ENCODE measurements around the gene RPUSD1.

Gene RPUSD1

GRCh38 chr16:765488-765865 lies 22.7 kb downstream of the RPUSD1 start:
- TF ChIP-seq CTCF (IDR thresholded peaks at IDR 0.05; ENCODE audit: insufficient read depth, missing control alignments) = no peak
- FAIRE-seq (no peak), DNase-seq (ENCODE audit: insufficient read length, low spot score) (no peak)

DNA sequence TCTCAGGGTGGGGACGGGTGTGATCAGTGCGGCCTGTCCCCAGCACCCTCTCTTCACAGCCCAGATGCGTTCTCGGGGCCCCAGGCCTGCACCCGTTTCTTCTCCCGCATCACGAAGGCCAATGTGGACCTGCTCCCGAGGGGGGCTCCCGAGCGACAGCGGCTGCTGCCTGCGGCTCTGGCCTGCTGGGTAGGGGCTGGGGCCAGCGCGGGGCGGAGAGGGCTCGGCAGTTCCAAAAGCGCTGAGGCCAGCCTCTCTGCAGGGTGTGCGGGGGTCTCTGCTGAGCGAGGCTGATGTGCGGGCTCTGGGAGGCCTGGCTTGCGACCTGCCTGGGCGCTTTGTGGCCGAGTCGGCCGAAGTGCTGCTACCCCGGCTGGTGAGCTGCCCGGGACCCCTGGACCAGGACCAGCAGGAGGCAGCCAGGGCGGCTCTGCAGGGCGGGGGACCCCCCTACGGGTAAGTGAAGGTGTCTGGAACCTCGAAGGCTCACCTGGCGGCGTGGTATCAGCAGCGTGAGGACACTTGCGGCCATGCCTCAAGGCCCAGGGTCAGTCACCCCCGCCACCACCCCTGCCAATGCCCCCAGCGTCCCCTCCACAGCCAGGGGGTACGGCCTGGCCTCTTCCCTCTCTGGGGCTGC lies 23.2 kb downstream of the RPUSD1 start:
- TF ChIP-seq CTCF (IDR thresholded peaks at IDR 0.05; ENCODE audit: insufficient read depth, missing control alignments) = no peak
- DNase-seq (ENCODE audit: insufficient read length, low spot score) (no peak), FAIRE-seq (no peak)

DNA sequence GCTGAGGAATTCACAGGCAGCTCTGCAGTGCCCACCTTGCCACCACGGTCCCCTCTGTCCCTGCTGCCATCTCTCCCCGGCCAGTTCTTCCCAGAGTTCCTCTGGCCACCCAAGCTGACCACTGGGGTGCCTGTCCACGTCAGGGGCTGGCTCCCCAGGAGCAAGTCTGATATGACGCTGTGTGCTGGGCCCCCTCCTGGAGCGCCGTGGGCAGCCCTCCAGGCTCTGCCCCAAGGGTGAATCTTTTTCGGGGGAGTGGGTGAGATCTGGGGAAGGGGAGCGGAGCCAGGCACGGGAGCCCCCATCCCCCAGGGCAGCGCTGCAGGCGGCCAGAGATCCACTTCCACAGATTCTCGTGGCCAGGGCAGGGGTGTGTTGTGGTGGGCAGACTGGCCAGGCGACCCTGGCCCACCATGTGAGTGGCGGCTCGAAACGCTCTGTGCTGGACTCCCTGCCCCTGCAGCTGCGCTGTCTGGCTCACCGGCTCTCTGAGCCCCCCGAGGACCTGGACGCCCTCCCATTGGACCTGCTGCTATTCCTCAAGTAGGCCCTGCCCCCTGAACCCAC lies 23.9 kb downstream of the RPUSD1 start:
- DNase-seq (ENCODE audit: insufficient read length, low spot score) = no peak
- TF ChIP-seq CTCF (IDR thresholded peaks at IDR 0.05; ENCODE audit: insufficient read depth, missing control alignments) = no peak
- FAIRE-seq = no peak

- no peak for FAIRE-seq
- no peak for DNase-seq (ENCODE audit: insufficient read length, low spot score)
These were observed 24.6 kb downstream of the RPUSD1 start for GRCh38 chr16:763369-764183.

DNA sequence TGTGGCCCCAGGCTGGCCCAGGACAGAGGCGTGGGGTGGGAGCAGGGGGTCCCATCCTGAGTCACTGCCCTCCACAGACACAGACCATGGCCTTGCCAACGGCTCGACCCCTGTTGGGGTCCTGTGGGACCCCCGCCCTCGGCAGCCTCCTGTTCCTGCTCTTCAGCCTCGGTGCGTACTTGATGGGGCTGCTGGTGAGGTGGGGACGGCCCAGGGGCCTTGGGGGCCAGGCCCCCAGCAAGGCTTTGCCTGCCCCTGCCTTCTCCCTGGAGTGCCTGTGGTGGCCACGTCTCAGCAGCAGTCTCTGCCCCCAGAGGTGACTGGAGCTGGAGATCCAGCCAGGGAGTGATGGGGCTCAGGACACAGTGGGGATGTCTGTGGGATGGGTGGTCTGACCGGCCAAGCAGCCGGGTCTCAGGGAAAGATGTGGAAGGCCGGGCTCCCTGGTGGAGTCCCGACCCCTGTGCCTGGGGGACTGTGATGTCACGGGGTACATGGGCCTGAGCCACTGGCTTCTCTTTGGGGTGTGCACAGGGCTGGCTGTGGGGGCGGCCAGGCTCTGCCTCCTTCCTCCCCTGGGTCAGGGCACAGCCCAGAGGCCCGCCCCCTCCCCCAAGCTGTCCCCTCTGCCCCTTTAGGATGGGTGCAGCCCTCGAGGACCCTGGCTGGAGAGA lies 25.4 kb downstream of the RPUSD1 start:
- FAIRE-seq = no peak
- no peak for DNase-seq (ENCODE audit: insufficient read length, low spot score)
- no peak for TF ChIP-seq CTCF (IDR thresholded peaks at IDR 0.05; ENCODE audit: insufficient read depth, missing control alignments)

More at GRCh38 chr16:763369-764183, 24.6 kb downstream of the RPUSD1 start:
- TF ChIP-seq CTCF (IDR thresholded peaks at IDR 0.05; ENCODE audit: insufficient read depth, missing control alignments) = no peak

- DNase-seq (ENCODE audit: insufficient read length, low spot score) (no peak), FAIRE-seq (no peak)
- TF ChIP-seq CTCF (IDR thresholded peaks at IDR 0.05; ENCODE audit: insufficient read depth, missing control alignments) = no peak
These were observed 26.3 kb downstream of the RPUSD1 start for GRCh38 chr16:761625-762513.

Measured in D721Med (cell line).